ENCODE measurements around the gene CEP192.

DNA sequence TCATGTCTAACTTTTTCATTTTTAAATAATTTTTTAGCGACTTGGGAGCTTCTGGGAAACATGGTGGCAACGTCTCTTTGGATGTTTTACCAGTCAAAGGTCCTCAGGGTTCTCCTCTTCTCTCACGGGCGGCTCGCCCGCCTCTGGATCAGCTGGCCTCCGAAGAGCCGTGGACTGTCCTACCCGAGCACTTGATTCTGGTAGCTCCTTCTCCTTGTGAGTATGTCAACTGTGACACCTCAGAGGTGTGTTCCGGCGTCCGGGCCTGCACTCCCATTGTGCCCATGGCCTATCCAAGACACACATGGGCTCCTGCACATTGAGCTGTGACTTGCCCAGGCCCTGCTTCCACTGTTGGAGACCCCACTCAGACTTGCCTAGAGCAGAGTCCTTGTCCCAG is 104.3 kb downstream of the CEP192 start:
- TF ChIP-seq, protein P1, sequence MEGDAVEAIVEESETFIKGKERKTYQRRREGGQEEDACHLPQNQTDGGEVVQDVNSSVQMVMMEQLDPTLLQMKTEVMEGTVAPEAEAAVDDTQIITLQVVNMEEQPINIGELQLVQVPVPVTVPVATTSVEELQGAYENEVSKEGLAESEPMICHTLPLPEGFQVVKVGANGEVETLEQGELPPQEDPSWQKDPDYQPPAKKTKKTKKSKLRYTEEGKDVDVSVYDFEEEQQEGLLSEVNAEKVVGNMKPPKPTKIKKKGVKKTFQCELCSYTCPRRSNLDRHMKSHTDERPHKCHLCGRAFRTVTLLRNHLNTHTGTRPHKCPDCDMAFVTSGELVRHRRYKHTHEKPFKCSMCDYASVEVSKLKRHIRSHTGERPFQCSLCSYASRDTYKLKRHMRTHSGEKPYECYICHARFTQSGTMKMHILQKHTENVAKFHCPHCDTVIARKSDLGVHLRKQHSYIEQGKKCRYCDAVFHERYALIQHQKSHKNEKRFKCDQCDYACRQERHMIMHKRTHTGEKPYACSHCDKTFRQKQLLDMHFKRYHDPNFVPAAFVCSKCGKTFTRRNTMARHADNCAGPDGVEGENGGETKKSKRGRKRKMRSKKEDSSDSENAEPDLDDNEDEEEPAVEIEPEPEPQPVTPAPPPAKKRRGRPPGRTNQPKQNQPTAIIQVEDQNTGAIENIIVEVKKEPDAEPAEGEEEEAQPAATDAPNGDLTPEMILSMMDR (IDR thresholded peaks at IDR 0.05) = no peak
- TF ChIP-seq POLR2A (IDR thresholded peaks at IDR 0.05) = no peak
